ENCODE data around the gene MFAP3L.

DNA sequence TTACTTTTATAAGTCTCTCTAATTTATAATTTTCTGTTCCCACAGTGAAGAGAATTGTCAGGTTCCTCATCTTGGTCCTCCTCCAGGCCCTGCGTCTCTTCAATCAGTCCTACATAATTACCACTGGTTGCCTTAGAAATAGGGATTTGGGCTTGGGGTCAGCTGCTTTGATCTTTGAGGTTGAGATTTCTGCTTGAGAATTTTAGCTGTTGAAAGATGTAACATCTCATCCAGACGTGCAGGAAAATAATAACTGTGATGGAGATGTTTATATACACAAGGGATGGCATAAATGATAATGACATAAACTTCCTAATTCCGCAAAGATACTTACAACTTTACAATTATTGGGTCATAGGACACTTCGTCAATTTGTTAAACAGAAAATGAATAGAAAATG, 33.2 kb upstream of the MFAP3L start:
- TF ChIP-seq POLR2A (IDR thresholded peaks at IDR 0.05; ENCODE audit: low read depth, low read length) (no peak), EZH2 (IDR thresholded peaks at IDR 0.05; ENCODE audit: borderline replicate concordance, low read depth, low read length, severe bottlenecking) (no peak), JUN (IDR thresholded peaks at IDR 0.05; ENCODE audit: borderline replicate concordance, insufficient read depth, insufficient read length, low read depth) (no peak), MYC (IDR thresholded peaks at IDR 0.05; ENCODE audit: low read depth, low read length) (no peak), FOS (IDR thresholded peaks at IDR 0.05; ENCODE audit: borderline replicate concordance, insufficient read depth, low read length) (no peak)
- TF ChIP-seq, protein P1, sequence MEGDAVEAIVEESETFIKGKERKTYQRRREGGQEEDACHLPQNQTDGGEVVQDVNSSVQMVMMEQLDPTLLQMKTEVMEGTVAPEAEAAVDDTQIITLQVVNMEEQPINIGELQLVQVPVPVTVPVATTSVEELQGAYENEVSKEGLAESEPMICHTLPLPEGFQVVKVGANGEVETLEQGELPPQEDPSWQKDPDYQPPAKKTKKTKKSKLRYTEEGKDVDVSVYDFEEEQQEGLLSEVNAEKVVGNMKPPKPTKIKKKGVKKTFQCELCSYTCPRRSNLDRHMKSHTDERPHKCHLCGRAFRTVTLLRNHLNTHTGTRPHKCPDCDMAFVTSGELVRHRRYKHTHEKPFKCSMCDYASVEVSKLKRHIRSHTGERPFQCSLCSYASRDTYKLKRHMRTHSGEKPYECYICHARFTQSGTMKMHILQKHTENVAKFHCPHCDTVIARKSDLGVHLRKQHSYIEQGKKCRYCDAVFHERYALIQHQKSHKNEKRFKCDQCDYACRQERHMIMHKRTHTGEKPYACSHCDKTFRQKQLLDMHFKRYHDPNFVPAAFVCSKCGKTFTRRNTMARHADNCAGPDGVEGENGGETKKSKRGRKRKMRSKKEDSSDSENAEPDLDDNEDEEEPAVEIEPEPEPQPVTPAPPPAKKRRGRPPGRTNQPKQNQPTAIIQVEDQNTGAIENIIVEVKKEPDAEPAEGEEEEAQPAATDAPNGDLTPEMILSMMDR (IDR thresholded peaks at IDR 0.05; ENCODE audit: extremely low read depth in 1 of 2, insufficient read depth in 1 of 2, low read depth in 1 of 2, low read length in 2 of 2): no peak

Measured in endothelial cell of umbilical vein (primary cell).